ENCODE results near the gene STYX.

STYX gene

GRCh38 chr14:52776816-52777215 lies 46.9 kb downstream of the STYX start:
- in situ Hi-C loops (cut with HindIII; ENCODE audit: low pct_ligation_motif_present, low pct_unique_long_range_greater_than_20kb, low sequenced_read_pairs), result no loop called here
- no peak for DNase-seq

- in situ Hi-C loops (cut with HindIII; ENCODE audit: low pct_ligation_motif_present, low pct_unique_long_range_greater_than_20kb, low sequenced_read_pairs), result no loop called here
- DNase-seq, result no peak
Measured at GRCh38 chr14:52778702-52779101, 48.7 kb downstream of the STYX start.

GRCh38 chr14:52780893-52781292 lies 50.9 kb downstream of the STYX start:
- DNase-seq, result no peak
- in situ Hi-C loops (cut with HindIII; ENCODE audit: low pct_ligation_motif_present, low pct_unique_long_range_greater_than_20kb, low sequenced_read_pairs), result no loop called here

- in situ Hi-C loops (cut with HindIII; ENCODE audit: low pct_ligation_motif_present, low pct_unique_long_range_greater_than_20kb, low sequenced_read_pairs), result no loop called here
- DNase-seq, result no peak
Measured at GRCh38 chr14:52781629-52782028, 51.7 kb downstream of the STYX start.

GRCh38 chr14:52783206-52783605 lies 53.2 kb downstream of the STYX start:
- no peak for DNase-seq
- in situ Hi-C loops (cut with HindIII; ENCODE audit: low pct_ligation_motif_present, low pct_unique_long_range_greater_than_20kb, low sequenced_read_pairs), result no loop called here

GRCh38 chr14:52786887-52787286 lies 56.9 kb downstream of the STYX start:
- in situ Hi-C loops (cut with HindIII; ENCODE audit: low pct_ligation_motif_present, low pct_unique_long_range_greater_than_20kb, low sequenced_read_pairs), result no loop called here
- DNase-seq, result no peak

- DNase-seq, result no peak
- in situ Hi-C loops (cut with HindIII; ENCODE audit: low pct_ligation_motif_present, low pct_unique_long_range_greater_than_20kb, low sequenced_read_pairs), result no loop called here
Measured at GRCh38 chr14:52789118-52789517, 59.2 kb downstream of the STYX start.

- in situ Hi-C loops (cut with HindIII; ENCODE audit: low pct_ligation_motif_present, low pct_unique_long_range_greater_than_20kb, low sequenced_read_pairs), result no loop called here
- peak; percentile 3 for DNase-seq
Measured at GRCh38 chr14:52790011-52790755, 60.2 kb downstream of the STYX start.

GRCh38 chr14:52790756-52791222 lies 60.8 kb downstream of the STYX start:
- DNase-seq, result no peak
- in situ Hi-C loops (cut with HindIII; ENCODE audit: low pct_ligation_motif_present, low pct_unique_long_range_greater_than_20kb, low sequenced_read_pairs), result no loop called here

GRCh38 chr14:52791223-52792096 lies 61.5 kb downstream of the STYX start, which contains the start of gene GNPNAT1:
Gene GNPNAT1 (minus strand): TSS chr14:52791607. CDS start chr14:52784650, 6,957 bp downstream.
- in situ Hi-C loops (cut with HindIII; ENCODE audit: low pct_ligation_motif_present, low pct_unique_long_range_greater_than_20kb, low sequenced_read_pairs), result no loop called here
- DNase-seq, result peak; percentile 92

- DNase-seq, result no peak
Measured at GRCh38 chr14:52792097-52792415, 62.1 kb downstream of the STYX start.

GRCh38 chr14:52793061-52793460 lies 63.1 kb downstream of the STYX start:
- no peak for DNase-seq
- in situ Hi-C loops (cut with HindIII; ENCODE audit: low pct_ligation_motif_present, low pct_unique_long_range_greater_than_20kb, low sequenced_read_pairs), result no loop called here

More at GRCh38 chr14:52792097-52792415, 62.1 kb downstream of the STYX start:
- in situ Hi-C loops (cut with HindIII; ENCODE audit: low pct_ligation_motif_present, low pct_unique_long_range_greater_than_20kb, low sequenced_read_pairs), result no loop called here

- in situ Hi-C loops (cut with HindIII; ENCODE audit: low pct_ligation_motif_present, low pct_unique_long_range_greater_than_20kb, low sequenced_read_pairs), result no loop called here
- no peak for DNase-seq
Measured at GRCh38 chr14:52797653-52798052, 67.7 kb downstream of the STYX start.

GRCh38 chr14:52798826-52799225 lies 68.9 kb downstream of the STYX start:
- no peak for DNase-seq
- in situ Hi-C loops (cut with HindIII; ENCODE audit: low pct_ligation_motif_present, low pct_unique_long_range_greater_than_20kb, low sequenced_read_pairs), result no loop called here

- DNase-seq, result no peak
- in situ Hi-C loops (cut with HindIII; ENCODE audit: low pct_ligation_motif_present, low pct_unique_long_range_greater_than_20kb, low sequenced_read_pairs), result no loop called here
Measured at GRCh38 chr14:52801014-52801712, 71.2 kb downstream of the STYX start.

- in situ Hi-C loops (cut with HindIII; ENCODE audit: low pct_ligation_motif_present, low pct_unique_long_range_greater_than_20kb, low sequenced_read_pairs), result no loop called here
- DNase-seq, result no peak
Measured at GRCh38 chr14:52802597-52802996, 72.6 kb downstream of the STYX start.

- in situ Hi-C loops (cut with HindIII; ENCODE audit: low pct_ligation_motif_present, low pct_unique_long_range_greater_than_20kb, low sequenced_read_pairs), result no loop called here
- no peak for DNase-seq
Measured at GRCh38 chr14:52806115-52806514, 76.1 kb downstream of the STYX start.

GRCh38 chr14:52808101-52808500 lies 78.1 kb downstream of the STYX start:
- in situ Hi-C loops (cut with HindIII; ENCODE audit: low pct_ligation_motif_present, low pct_unique_long_range_greater_than_20kb, low sequenced_read_pairs), result no loop called here
- no peak for DNase-seq

- in situ Hi-C loops (cut with HindIII; ENCODE audit: low pct_ligation_motif_present, low pct_unique_long_range_greater_than_20kb, low sequenced_read_pairs), result no loop called here
- no peak for DNase-seq
Measured at GRCh38 chr14:52821805-52822250, 91.9 kb downstream of the STYX start.
